Panc1 (cell line): ENCODE results near the gene CRISPLD2. TPM values are rescaled to one million over a fixed set of nuclear protein-coding genes. Genes with fewer than 3 reads are reported as not detected.

Experiments used
- ATAC-seq: fragments of 200-7000 bp; cut with Tn5 transposase; 2 replicates; pipeline ENCODE4 v1.9.1; 2020; ENCODE audit warnings: mild to moderate bottlenecking, moderate library complexity
- BruUV-seq: library from RNA; stranded (reverse); fragments of 400-500 nt; replicated peaks from 2 replicates; lab custom pipeline; 2021; lab: Mats Ljungman, UMichigan
- CTCF ChIA-PET: fragments of 300-600 bp; sonication (Branson Sonifier 250); formaldehyde crosslinking; loops from one replicate; lab custom pipeline; 2022; ENCODE audit warnings: antibody characterized with exemption; lab: Charles Lee
- POLR2A ChIA-PET: fragments of 300-600 bp; sonication (Branson Sonifier 250); formaldehyde crosslinking; loops from one replicate; lab custom pipeline; 2022; ENCODE audit warnings: antibody characterized with exemption; lab: Charles Lee
- DNase-seq: peaks from one replicate; pipeline ENCODE4 v3.0.0-alpha.2; 2010; ENCODE audit warnings: low read depth, low spot score
- H3K27ac ChIP-seq: 2 replicates; pipeline ENCODE4 v1.5.1; 2011; ENCODE audit warnings: mild to moderate bottlenecking, low read length, inconsistent platforms
- H3K27me3 ChIP-seq: fragments of 200-500 bp; sonication (Bioruptor generic); 2 replicates; pipeline ENCODE4 v1.6.0; 2014; ENCODE audit warnings: low read length, inconsistent platforms; ENCODE audit not compliant: control insufficient read depth, insufficient read depth
- H3K36me3 ChIP-seq: fragments of 200-500 bp; sonication (Bioruptor generic); 2 replicates; pipeline ENCODE4 v1.5.1; 2014; ENCODE audit warnings: inconsistent platforms, mild to moderate bottlenecking, low read length, moderate library complexity; ENCODE audit not compliant: control insufficient read depth, insufficient read depth
- H3K4me1 ChIP-seq: 2 replicates; pipeline ENCODE4 v1.5.1; 2011; ENCODE audit warnings: inconsistent platforms, mild to moderate bottlenecking, low read length, moderate library complexity; ENCODE audit not compliant: control insufficient read depth, insufficient read depth
- H3K4me3 ChIP-seq, 2 experiments: 2 replicates each; pipeline ENCODE4 v1.5.1; 2011 to 2012; ENCODE audit warnings: low read depth in 2 of 2, low read length in 2 of 2, mild to moderate bottlenecking in 2 of 2, inconsistent platforms in 1 of 2, moderate library complexity in 1 of 2
- H3K9me3 ChIP-seq: fragments of 200-500 bp; sonication (Bioruptor generic); 2 replicates; pipeline ENCODE4 v1.5.1; 2014; ENCODE audit warnings: low read depth, mild to moderate bottlenecking, inconsistent platforms, low read length, moderate library complexity; ENCODE audit not compliant: control insufficient read depth, insufficient read depth
- CTCF ChIP-seq: fragments of 450-650 bp; IDR thresholded peaks from 2 replicates; pipeline ENCODE4 v1.5.1; 2017; ENCODE audit warnings: mild to moderate bottlenecking
- POLR2AphosphoS5 ChIP-seq: IDR thresholded peaks from 2 replicates; pipeline ENCODE4 v1.6.1; 2012; ENCODE audit warnings: mild to moderate bottlenecking, low read depth, low read length, moderate library complexity
- REST ChIP-seq, 2 experiments: IDR thresholded peaks; 2 replicates each; pipeline ENCODE4 v1.6.1; 2011 to 2012; ENCODE audit warnings: low read depth in 2 of 2, control low read depth in 1 of 2, low read length in 1 of 2, mild to moderate bottlenecking in 1 of 2, moderate library complexity in 1 of 2; ENCODE audit not compliant: insufficient read depth in 1 of 2
- SIN3A ChIP-seq: IDR thresholded peaks from 2 replicates; pipeline ENCODE4 v1.6.1; 2012; ENCODE audit warnings: low read depth, mild to moderate bottlenecking, low read length, moderate library complexity, borderline replicate concordance; ENCODE audit not compliant: insufficient read depth
- TCF7L2 ChIP-seq: IDR thresholded peaks from 2 replicates; pipeline ENCODE4 v1.6.1; 2011; ENCODE audit warnings: mild to moderate bottlenecking, low read depth, low read length, inconsistent platforms
- in situ Hi-C: cut with HindIII; loops from 2 replicates; pipeline ENCODE4 v1.10.0; 2016; ENCODE audit warnings: low sequenced_read_pairs, low pct_unique_long_range_greater_than_20kb
- intact Hi-C: fragments of 100-400 bp; cut with micrococcal nuclease; formaldehyde crosslinking; loops from one replicate; pipeline ENCODE4 v1.10.0; 2022; ENCODE audit not compliant: unreplicated experiment
- total RNA-seq: library from RNA; stranded (reverse); gene quantifications from one replicate; pipeline ENCODE4 v1.2.1, GENCODE V29; 2021; ENCODE audit not compliant: unreplicated experiment

The CRISPLD2 gene
- total RNA-seq, 1 experiment from 2014 or later = 12.9 TPM

- ATAC-seq = peak; percentile 54
- in situ Hi-C loops = no loop called here
- TF ChIP-seq SIN3A (no peak), REST (IDR thresholded peaks at IDR 0.05; ENCODE audit: insufficient read depth in 1 of 2, low read depth in 2 of 2, low read length in 1 of 2) (peak; percentile 83), TCF7L2 (no peak), CTCF (no peak), POLR2AphosphoS5 (no peak)
- intact Hi-C loops = no loop called here
- Histone ChIP-seq H3K4me3 (no peak overlapping the region), H3K4me1 (peaks cover 36% of the 10 kb centered on the region), H3K27ac (no peak overlapping the region), H3K27me3 (no peaks in the 10 kb centered on the region), H3K36me3 (no peaks in the 10 kb centered on the region), H3K9me3 (no peaks in the 10 kb centered on the region)
- no peak for DNase-seq
- BruUV-seq = no TSS peak
- ChIA-PET POLR2A (no interaction called here), CTCF (no interaction called here)
Observed at GRCh38 chr16:84836234-84836647, 16.5 kb downstream of the CRISPLD2 start.

GRCh38 chr16:84836967-84837366 lies 17.2 kb downstream of the CRISPLD2 start:
- peaks cover 38% of the 10 kb centered on the region for H3K4me1 ChIP-seq
- no peaks in the 10 kb centered on the region for H3K36me3 ChIP-seq
- no peak for TF ChIP-seq CTCF
- TF ChIP-seq TCF7L2 = no peak
- no peak for TF ChIP-seq POLR2AphosphoS5
- no peak for TF ChIP-seq SIN3A
- TF ChIP-seq REST (IDR thresholded peaks at IDR 0.05; ENCODE audit: insufficient read depth in 1 of 2, low read depth in 2 of 2, low read length in 1 of 2) = no peak
- intact Hi-C loops = no loop called here
- no peaks in the 10 kb centered on the region for H3K27me3 ChIP-seq
- no TSS peak for BruUV-seq
- ChIA-PET CTCF (no interaction called here), POLR2A (no interaction called here)
- ATAC-seq (no peak), DNase-seq (no peak)
- H3K27ac ChIP-seq = peak overlapping the region; percentile 29; the same call in 1 of the 2 replicates
- in situ Hi-C loops = no loop called here
- H3K4me3 ChIP-seq = no peak overlapping the region
- no peaks in the 10 kb centered on the region for H3K9me3 ChIP-seq
